BE2C (cell line): ENCODE results near the gene KPNA4.

Experiments used
- DNase-seq: peaks from one replicate; pipeline ENCODE4 v3.0.0-alpha.2; 2020
- H3K27me3 ChIP-seq: fragments of 250-450 bp; sonication (Bioruptor Pico); 2 replicates; pipeline ENCODE4 v1.5.1; 2020; ENCODE audit warnings: mild to moderate bottlenecking
- H3K36me3 ChIP-seq: fragments of 250-450 bp; sonication (Bioruptor Pico); 2 replicates; pipeline ENCODE4 v1.5.1; 2020; ENCODE audit warnings: mild to moderate bottlenecking
- H3K4me1 ChIP-seq: fragments of 250-450 bp; sonication (Bioruptor Pico); 2 replicates; pipeline ENCODE4 v1.5.1; 2020
- H3K4me3 ChIP-seq: 2 replicates; pipeline ENCODE4 v1.5.1; 2011; ENCODE audit warnings: low read depth, low read length
- H3K9me3 ChIP-seq: fragments of 250-450 bp; sonication (Bioruptor Pico); 2 replicates; pipeline ENCODE4 v1.5.1; 2020
- TF ChIP-seq, protein P1 (sequence below): IDR thresholded peaks from 2 replicates; pipeline ENCODE4 v1.5.1; 2012; ENCODE audit warnings: mild to moderate bottlenecking, low read depth, low read length

The KPNA4 gene

DNA sequence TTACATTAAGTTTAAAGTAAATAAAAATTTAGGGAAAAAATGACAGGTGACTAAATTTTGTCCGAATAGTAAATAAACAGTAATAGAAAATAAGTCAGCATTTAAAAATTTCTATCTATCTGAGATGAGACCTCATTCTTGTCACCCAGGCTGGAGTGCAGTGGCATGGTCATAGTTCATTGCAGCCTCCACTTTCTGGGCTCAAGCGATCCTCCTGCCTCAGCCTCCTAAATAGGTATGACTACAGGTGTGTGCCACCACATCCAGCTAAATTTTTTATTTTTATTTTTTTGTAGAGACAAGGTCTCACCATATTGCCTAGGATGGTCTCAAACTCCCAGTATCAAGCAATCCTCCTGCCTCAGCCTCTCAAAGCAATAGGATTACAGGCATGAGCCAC lies 7.8 kb downstream of the KPNA4 start:
- TF ChIP-seq, protein P1, sequence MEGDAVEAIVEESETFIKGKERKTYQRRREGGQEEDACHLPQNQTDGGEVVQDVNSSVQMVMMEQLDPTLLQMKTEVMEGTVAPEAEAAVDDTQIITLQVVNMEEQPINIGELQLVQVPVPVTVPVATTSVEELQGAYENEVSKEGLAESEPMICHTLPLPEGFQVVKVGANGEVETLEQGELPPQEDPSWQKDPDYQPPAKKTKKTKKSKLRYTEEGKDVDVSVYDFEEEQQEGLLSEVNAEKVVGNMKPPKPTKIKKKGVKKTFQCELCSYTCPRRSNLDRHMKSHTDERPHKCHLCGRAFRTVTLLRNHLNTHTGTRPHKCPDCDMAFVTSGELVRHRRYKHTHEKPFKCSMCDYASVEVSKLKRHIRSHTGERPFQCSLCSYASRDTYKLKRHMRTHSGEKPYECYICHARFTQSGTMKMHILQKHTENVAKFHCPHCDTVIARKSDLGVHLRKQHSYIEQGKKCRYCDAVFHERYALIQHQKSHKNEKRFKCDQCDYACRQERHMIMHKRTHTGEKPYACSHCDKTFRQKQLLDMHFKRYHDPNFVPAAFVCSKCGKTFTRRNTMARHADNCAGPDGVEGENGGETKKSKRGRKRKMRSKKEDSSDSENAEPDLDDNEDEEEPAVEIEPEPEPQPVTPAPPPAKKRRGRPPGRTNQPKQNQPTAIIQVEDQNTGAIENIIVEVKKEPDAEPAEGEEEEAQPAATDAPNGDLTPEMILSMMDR = no peak
- Histone ChIP-seq H3K9me3 (no peaks in the 10 kb centered on the region), H3K27me3 (no peaks in the 10 kb centered on the region), H3K4me1 (no peaks in the 10 kb centered on the region), H3K4me3 (no peak overlapping the region), H3K36me3 (no peaks in the 10 kb centered on the region; the same call in 1 of the 2 replicates)
- no peak for DNase-seq

DNA sequence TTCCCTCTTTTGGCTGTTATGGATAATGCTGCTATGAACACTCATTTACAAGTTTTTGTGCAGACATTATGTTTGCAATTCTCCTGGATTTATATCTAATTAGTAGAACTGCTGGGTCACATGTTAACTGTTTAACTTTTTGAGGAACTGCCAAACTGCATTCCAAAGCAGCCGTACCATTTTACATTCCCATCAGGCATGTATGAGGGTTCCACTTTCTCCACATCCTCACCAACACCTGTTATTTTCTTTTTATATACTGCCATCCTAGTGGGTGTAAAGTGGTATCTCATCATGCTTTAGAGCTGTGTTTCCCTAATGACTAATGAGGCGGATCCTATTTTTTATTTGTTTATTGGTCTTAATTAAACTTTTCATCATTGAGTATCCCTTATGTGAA lies 9.2 kb downstream of the KPNA4 start:
- H3K36me3 ChIP-seq = peaks cover 3% of the 10 kb centered on the region
- no peak overlapping the region for H3K4me3 ChIP-seq
- no peaks in the 10 kb centered on the region for H3K4me1 ChIP-seq
- no peaks in the 10 kb centered on the region for H3K27me3 ChIP-seq
- DNase-seq = no peak
- H3K9me3 ChIP-seq = no peaks in the 10 kb centered on the region
- TF ChIP-seq, protein P1 = no peak

DNA sequence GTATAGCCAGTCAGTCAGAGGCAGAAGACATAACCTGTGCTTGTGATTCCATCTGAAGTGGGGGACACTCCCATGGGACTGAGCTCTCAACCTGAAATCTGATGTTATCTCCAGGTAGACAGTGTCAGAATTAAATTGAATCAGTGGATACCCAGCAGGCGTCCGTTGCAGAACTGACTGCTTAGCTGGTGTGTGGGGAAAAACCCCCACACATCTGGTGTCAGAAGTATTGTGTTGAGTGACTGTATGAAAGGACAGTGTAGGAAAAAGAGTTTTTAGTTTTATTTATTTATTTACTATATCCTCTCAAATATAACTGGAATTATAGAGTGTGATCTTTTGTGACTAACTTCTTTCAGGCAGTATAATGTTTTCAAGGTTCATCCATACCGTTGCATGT lies 10.4 kb downstream of the KPNA4 start:
- Histone ChIP-seq H3K4me3 (no peak overlapping the region), H3K9me3 (no peaks in the 10 kb centered on the region), H3K36me3 (peaks cover 14% of the 10 kb centered on the region), H3K27me3 (no peaks in the 10 kb centered on the region), H3K4me1 (no peaks in the 10 kb centered on the region)
- TF ChIP-seq, protein P1 = no peak
- no peak for DNase-seq

DNA sequence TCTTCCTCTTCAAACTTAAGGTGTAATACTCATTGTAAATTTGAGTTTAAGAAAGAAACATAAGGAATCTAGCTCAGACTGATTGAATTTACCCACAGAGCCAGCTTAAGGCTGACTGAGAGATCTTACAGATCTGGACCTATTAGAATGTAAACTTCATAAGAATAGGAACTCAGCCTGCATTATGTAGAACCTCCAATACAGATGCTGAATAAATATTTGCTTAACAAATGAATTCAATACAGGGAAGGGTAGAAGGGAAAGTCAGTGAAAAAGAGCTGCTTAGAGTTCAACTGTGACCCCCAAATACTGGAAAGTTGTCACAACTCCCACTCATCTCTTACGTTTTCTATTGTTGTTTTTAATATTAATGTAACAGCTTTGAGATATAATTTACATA lies 11.5 kb downstream of the KPNA4 start:
- DNase-seq = no peak
- TF ChIP-seq, protein P1 = no peak
- H3K4me3 ChIP-seq = no peak overlapping the region
- H3K9me3 ChIP-seq = no peaks in the 10 kb centered on the region
- peaks cover 16% of the 10 kb centered on the region for H3K36me3 ChIP-seq
- no peaks in the 10 kb centered on the region for H3K4me1 ChIP-seq
- H3K27me3 ChIP-seq = no peaks in the 10 kb centered on the region

DNA sequence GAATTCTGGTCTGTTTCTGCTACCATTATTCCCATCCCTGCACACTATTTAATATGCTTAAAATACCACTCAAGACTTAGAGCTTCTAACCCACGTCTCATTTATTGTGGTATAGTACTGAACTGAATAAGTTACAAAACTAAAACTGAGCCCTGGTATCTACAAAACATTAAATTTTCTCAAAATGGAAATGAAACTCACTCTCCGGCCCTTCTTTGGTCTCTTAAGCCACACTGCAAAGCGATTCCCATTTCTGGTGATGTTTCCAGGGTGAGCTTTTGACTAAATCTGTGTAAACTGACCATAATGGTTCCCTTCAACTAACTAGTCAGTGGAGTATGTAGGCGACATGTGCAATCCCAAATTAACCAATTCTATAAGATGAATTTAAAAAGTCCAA lies 18.6 kb downstream of the KPNA4 start:
- DNase-seq = no peak
- H3K9me3 ChIP-seq = no peaks in the 10 kb centered on the region
- H3K27me3 ChIP-seq = no peaks in the 10 kb centered on the region
- H3K36me3 ChIP-seq = peaks cover 16% of the 10 kb centered on the region; the same call in 1 of the 2 replicates
- H3K4me1 ChIP-seq = no peaks in the 10 kb centered on the region
- H3K4me3 ChIP-seq = no peak overlapping the region
- TF ChIP-seq, protein P1 = no peak

DNA sequence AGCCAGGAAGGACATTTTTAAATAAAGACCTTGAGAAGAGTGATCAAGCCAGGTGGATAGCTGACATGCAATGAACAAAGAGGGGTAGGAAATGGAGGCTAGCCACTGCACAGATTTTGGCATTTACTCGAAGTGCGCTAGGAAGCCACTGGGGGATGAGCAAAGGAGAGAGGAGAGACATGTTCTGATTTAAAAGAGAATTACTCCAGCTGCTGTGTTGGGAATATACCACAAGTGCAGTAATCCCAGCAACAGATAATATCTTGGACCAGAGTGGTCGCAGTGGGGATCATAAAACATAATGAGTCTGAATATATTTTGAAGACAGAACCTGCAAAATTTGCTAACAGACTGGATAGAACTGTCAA lies 19.9 kb downstream of the KPNA4 start:
- DNase-seq = no peak
- peaks cover 7% of the 10 kb centered on the region; the same call in 1 of the 2 replicates for H3K36me3 ChIP-seq
- no peaks in the 10 kb centered on the region for H3K9me3 ChIP-seq
- no peaks in the 10 kb centered on the region for H3K27me3 ChIP-seq
- H3K4me1 ChIP-seq = no peaks in the 10 kb centered on the region
- no peak overlapping the region for H3K4me3 ChIP-seq
- TF ChIP-seq, protein P1 = no peak
